Measurements from ENCODE around the gene MTO1. TPM values are rescaled to one million over a fixed set of nuclear protein-coding genes. Genes with fewer than 3 reads are reported as not detected.
"Not testable (repeated sequence)": the region's sequence is repeated elsewhere in the genome, so short reads cannot be mapped to it uniquely, and the experiment has no call there.

MTO1 gene
- total RNA-seq, 2 donors from 2014 or later: 16.1 to 22.6 TPM

- Histone ChIP-seq H3K9me3 (no peaks in the 10 kb centered on the region), H3K27me3 (no peaks in the 10 kb centered on the region)
These were observed 70.8 kb downstream of the MTO1 start for GRCh38 chr6:73532293-73532692.

GRCh38 chr6:73534628-73535027, 73.1 kb downstream of the MTO1 start:
- DNase-seq (ENCODE audit: low spot score): no peak
- Histone ChIP-seq H3K27me3 (no peaks in the 10 kb centered on the region), H3K9me3 (no peaks in the 10 kb centered on the region), H3K4me3 (no peak overlapping the region), H3K27ac (no peak overlapping the region), H3K36me3 (no peaks in the 10 kb centered on the region), H3K4me1 (no peaks in the 10 kb centered on the region)
- TF ChIP-seq CTCF (IDR thresholded peaks at IDR 0.05): no peak

More at GRCh38 chr6:73532293-73532692, 70.8 kb downstream of the MTO1 start:
- Histone ChIP-seq H3K4me1 (no peaks in the 10 kb centered on the region), H3K36me3 (no peaks in the 10 kb centered on the region), H3K27ac (no peak overlapping the region), H3K4me3 (no peak overlapping the region)
- DNase-seq (ENCODE audit: low spot score): no peak
- no peak for TF ChIP-seq CTCF (IDR thresholded peaks at IDR 0.05)

- no peaks in the 10 kb centered on the region for H3K27me3 ChIP-seq
- no peak for TF ChIP-seq CTCF (IDR thresholded peaks at IDR 0.05)
- no peaks in the 10 kb centered on the region for H3K9me3 ChIP-seq
- H3K27ac ChIP-seq: no peak overlapping the region
- no peak for DNase-seq (ENCODE audit: low spot score)
- H3K36me3 ChIP-seq: no peaks in the 10 kb centered on the region
- H3K4me3 ChIP-seq: no peak overlapping the region
- H3K4me1 ChIP-seq: no peaks in the 10 kb centered on the region
These were observed 76.1 kb downstream of the MTO1 start for GRCh38 chr6:73537677-73538076.

DNA sequence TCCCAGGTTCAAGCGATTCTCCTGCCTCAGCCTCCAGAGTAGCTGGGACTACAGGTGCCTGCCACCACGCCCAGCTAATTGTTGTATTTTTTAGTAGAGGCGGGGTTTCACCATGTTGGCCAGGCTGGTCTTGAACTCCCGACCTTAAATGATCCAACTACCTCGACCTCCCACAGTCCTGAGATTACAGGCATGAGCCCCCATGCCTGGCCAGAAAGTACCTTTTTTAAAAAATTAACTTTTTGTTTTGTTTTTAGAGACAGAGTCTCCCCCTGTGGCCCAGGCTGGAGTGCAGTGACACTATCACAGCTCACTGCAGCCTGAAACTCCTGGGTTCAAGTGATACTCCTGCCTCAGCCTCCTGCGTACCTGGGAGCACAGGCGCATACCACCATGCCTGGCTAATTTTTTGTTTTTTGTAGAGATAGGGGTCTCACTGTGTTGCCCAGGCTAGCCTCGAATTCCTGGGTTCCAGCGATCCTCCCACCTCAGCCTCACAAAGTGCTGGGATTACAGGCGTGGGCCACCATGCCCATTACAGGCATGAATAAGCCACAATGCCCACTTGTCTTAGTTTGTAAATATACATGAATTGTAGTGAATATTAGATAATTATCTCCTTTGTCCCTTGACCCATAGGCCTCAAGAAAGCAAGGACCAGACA, 76.7 kb downstream of the MTO1 start:
- no peak for TF ChIP-seq CTCF (IDR thresholded peaks at IDR 0.05)
- H3K4me3 ChIP-seq: no peak overlapping the region
- H3K9me3 ChIP-seq: no peaks in the 10 kb centered on the region
- no peaks in the 10 kb centered on the region for H3K27me3 ChIP-seq
- no peak for DNase-seq (ENCODE audit: low spot score)
- no peaks in the 10 kb centered on the region for H3K36me3 ChIP-seq
- no peak overlapping the region for H3K27ac ChIP-seq
- H3K4me1 ChIP-seq: no peaks in the 10 kb centered on the region

DNA sequence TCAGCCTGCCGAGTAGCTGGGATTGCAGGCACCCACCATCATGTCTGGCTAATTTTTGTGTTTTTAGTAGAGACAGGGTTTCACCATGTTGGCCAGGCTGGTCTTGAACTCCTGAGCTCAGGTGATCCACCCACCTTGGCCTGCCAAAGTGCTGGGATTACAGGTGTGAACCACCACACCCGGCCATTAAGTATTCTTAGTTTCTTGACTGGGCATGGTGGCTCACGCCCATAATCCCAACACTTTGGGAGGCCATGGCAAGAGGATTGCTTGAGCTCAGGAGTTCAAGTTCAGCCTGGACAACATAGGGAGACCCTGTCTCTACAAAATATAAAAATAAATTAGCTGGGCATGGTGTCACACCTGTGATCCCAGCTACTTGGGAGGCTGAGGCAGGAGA, 80.9 kb downstream of the MTO1 start:
- not testable (repeated sequence) for H3K4me3 ChIP-seq; H3K4me1 ChIP-seq; H3K36me3 ChIP-seq; H3K9me3 ChIP-seq; H3K27me3 ChIP-seq; DNase-seq (ENCODE audit: low spot score); H3K27ac ChIP-seq

DNA sequence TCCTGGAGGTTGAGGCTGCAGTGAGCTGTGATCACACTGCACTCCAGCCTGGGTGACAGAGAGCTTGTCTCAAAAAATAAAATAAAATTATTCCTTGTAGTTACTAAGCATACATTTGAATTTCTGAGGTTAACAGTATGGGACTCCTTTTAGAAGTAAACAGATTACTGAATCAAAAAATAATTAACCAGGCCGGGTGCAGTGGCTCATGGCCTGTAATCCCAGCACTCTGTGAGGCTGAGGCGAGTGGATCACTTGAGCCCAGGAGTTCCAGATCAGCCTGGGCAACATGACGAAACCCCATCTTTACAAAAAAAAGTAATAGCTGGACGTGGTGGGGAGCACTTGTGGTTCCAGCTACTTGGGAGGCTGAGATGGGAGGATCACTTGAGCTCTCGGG, 81.4 kb downstream of the MTO1 start:
- H3K36me3 ChIP-seq: no peaks in the 10 kb centered on the region
- H3K27me3 ChIP-seq: no peaks in the 10 kb centered on the region
- H3K4me3 ChIP-seq: no peak overlapping the region
- H3K9me3 ChIP-seq: no peaks in the 10 kb centered on the region
- no peak overlapping the region for H3K27ac ChIP-seq
- no peak for DNase-seq (ENCODE audit: low spot score)
- no peaks in the 10 kb centered on the region for H3K4me1 ChIP-seq
- no peak for TF ChIP-seq CTCF (IDR thresholded peaks at IDR 0.05)

All from right atrium auricular region (tissue), 2 donors.